K562 (cell line): ENCODE measurements around the gene MTPN. TPM values are rescaled to one million over a fixed set of nuclear protein-coding genes. Genes with fewer than 3 reads are reported as not detected.

Experiments used
- DMBX1 ChIP-seq: fragments of 250-450 bp; sonication (Bioruptor Pico); IDR thresholded peaks from 2 replicates; pipeline ENCODE4 v1.8.0; 2022; ENCODE audit warnings: inconsistent platforms, mild to moderate bottlenecking, moderate library complexity, borderline replicate concordance
- HDAC8 ChIP-seq: fragments of 450-650 bp; IDR thresholded peaks from 2 replicates; pipeline ENCODE4 v1.6.1; 2016; ENCODE audit warnings: mild to moderate bottlenecking, missing genetic modification characterization, moderate library complexity, missing compliant biosample characterization
- HLTF ChIP-seq: fragments of 450-650 bp; IDR thresholded peaks from 2 replicates; pipeline ENCODE4 v1.6.1; 2016
- ILF3 ChIP-seq: fragments of 450-650 bp; IDR thresholded peaks from 2 replicates; pipeline ENCODE4 v1.6.1; 2018; ENCODE audit warnings: antibody characterized with exemption, mild to moderate bottlenecking, moderate library complexity, borderline replicate concordance
- MEIS2 ChIP-seq: fragments of 450-650 bp; IDR thresholded peaks from 2 replicates; pipeline ENCODE4 v1.6.1; 2014; ENCODE audit warnings: mild to moderate bottlenecking; ENCODE audit not compliant: partially characterized antibody
- SOX6 ChIP-seq: fragments of 450-650 bp; IDR thresholded peaks from 2 replicates; pipeline ENCODE4 v1.6.1; 2014; ENCODE audit warnings: mild to moderate bottlenecking
- ZSCAN32 ChIP-seq: fragments of 450-650 bp; formaldehyde crosslinking; IDR thresholded peaks from 2 replicates; pipeline ENCODE4 v1.4.0; 2020; ENCODE audit warnings: mild to moderate bottlenecking, moderate library complexity
- polyA plus RNA-seq, 8 experiments: library from polyadenylated mRNA; depleted of rRNA in 4 of 8; stranded (reverse) in 5 of 8; unstranded in 3 of 8; fragments of >200 nt; fragmentation: Nextera tagmentation in 2 of 8; fragmentation: Illumina TruSeq in 1 of 8; extraction: Ambion mirVana in 2 of 8; extraction: Trizol in 1 of 8; gene quantifications; 2 replicates each; pipeline versions ENCODE4 v1.2.1 to v1.2.3, GENCODE V29; 2011 to 2014; ENCODE audit warnings: inconsistent platforms in 1 of 8, missing spikeins in 1 of 8
- total RNA-seq, 7 experiments: library from RNA; depleted of rRNA in 6 of 7; stranded (reverse); fragments of >200 nt in 6 of 7; fragmentation: Illumina TruSeq in 2 of 7; extraction: Trizol in 2 of 7; gene quantifications; 2 replicates each; pipeline versions ENCODE4 v1.2.1 to v1.2.3, GENCODE V29; 2011 to 2021; ENCODE audit warnings: low replicate concordance in 1 of 7
- TF ChIP-seq, protein P1 (sequence below), 2 experiments: fragments of 150-350 bp in 1 of 2; IDR thresholded peaks; 2 replicates each; pipeline ENCODE4 v1.6.1; 2012 to 2016; ENCODE audit warnings: low read depth in 2 of 2, low read length in 2 of 2, mild to moderate bottlenecking in 1 of 2, moderate library complexity in 1 of 2
- TF ChIP-seq, protein P2 (sequence below): sonication (generic); formaldehyde crosslinking; IDR thresholded peaks from 2 replicates; pipeline ENCODE4 v1.8.0; 2022; ENCODE audit warnings: missing genetic modification reagents, mild to moderate bottlenecking, borderline replicate concordance

Gene MTPN
- total and polyA plus RNA-seq, 9 of the 15 experiments (the other 6 are each of a cell fraction or from before 2014, with no cell fraction given): 68.5 to 261 (median 156) TPM

DNA sequence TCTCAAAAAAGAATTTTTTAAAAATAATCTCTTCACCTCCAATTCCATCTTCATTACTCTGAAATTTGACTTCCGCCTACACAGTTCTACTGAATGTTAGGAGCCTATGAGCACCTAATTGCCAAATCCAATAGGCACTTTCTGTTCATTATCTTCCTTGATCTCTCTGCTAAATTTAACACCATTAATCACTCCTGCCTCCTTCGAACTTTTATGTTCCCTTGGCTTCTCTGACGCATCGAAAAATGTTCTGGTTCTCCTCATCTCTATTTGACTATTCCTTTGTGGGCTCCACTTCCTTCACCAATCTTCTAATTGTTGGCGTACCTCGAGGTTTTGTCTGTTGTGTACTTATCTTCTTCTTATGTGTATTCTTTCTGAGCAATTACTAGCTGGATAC lies 87.3 kb downstream of the MTPN start (continued):
- TF ChIP-seq, protein P1, sequence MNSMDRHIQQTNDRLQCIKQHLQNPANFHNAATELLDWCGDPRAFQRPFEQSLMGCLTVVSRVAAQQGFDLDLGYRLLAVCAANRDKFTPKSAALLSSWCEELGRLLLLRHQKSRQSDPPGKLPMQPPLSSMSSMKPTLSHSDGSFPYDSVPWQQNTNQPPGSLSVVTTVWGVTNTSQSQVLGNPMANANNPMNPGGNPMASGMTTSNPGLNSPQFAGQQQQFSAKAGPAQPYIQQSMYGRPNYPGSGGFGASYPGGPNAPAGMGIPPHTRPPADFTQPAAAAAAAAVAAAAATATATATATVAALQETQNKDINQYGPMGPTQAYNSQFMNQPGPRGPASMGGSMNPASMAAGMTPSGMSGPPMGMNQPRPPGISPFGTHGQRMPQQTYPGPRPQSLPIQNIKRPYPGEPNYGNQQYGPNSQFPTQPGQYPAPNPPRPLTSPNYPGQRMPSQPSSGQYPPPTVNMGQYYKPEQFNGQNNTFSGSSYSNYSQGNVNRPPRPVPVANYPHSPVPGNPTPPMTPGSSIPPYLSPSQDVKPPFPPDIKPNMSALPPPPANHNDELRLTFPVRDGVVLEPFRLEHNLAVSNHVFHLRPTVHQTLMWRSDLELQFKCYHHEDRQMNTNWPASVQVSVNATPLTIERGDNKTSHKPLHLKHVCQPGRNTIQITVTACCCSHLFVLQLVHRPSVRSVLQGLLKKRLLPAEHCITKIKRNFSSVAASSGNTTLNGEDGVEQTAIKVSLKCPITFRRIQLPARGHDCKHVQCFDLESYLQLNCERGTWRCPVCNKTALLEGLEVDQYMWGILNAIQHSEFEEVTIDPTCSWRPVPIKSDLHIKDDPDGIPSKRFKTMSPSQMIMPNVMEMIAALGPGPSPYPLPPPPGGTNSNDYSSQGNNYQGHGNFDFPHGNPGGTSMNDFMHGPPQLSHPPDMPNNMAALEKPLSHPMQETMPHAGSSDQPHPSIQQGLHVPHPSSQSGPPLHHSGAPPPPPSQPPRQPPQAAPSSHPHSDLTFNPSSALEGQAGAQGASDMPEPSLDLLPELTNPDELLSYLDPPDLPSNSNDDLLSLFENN (IDR thresholded peaks at IDR 0.05; ENCODE audit: low read depth in 2 of 2, low read length in 2 of 2): no peak
- no peak for TF ChIP-seq ZSCAN32
- TF ChIP-seq DMBX1 (CRISPR knock-in tag): no peak
- TF ChIP-seq HLTF: no peak
- no peak for TF ChIP-seq SOX6
- no peak for TF ChIP-seq HDAC8 (tag)
- TF ChIP-seq MEIS2: peak; percentile 84
- TF ChIP-seq ILF3: no peak
- TF ChIP-seq, protein P2, sequence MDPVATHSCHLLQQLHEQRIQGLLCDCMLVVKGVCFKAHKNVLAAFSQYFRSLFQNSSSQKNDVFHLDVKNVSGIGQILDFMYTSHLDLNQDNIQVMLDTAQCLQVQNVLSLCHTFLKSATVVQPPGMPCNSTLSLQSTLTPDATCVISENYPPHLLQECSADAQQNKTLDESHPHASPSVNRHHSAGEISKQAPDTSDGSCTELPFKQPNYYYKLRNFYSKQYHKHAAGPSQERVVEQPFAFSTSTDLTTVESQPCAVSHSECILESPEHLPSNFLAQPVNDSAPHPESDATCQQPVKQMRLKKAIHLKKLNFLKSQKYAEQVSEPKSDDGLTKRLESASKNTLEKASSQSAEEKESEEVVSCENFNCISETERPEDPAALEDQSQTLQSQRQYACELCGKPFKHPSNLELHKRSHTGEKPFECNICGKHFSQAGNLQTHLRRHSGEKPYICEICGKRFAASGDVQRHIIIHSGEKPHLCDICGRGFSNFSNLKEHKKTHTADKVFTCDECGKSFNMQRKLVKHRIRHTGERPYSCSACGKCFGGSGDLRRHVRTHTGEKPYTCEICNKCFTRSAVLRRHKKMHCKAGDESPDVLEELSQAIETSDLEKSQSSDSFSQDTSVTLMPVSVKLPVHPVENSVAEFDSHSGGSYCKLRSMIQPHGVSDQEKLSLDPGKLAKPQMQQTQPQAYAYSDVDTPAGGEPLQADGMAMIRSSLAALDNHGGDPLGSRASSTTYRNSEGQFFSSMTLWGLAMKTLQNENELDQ (CRISPR knock-in tag): no peak
